NCI-H2227 (cell line): ENCODE results near the gene RNF213.
A peak's percentile ranks its signal among the peaks of the same experiment; 100 is the strongest.
"Not testable (repeated sequence)": the region's sequence is repeated elsewhere in the genome, so short reads cannot be mapped to it uniquely, and the experiment has no call there.

Source experiments
- DNase-seq: peaks from one replicate; lab custom pipeline; 2025; ENCODE audit not compliant: unreplicated experiment; lab: John Stamatoyannopoulos, UW

The RNF213 gene

DNA sequence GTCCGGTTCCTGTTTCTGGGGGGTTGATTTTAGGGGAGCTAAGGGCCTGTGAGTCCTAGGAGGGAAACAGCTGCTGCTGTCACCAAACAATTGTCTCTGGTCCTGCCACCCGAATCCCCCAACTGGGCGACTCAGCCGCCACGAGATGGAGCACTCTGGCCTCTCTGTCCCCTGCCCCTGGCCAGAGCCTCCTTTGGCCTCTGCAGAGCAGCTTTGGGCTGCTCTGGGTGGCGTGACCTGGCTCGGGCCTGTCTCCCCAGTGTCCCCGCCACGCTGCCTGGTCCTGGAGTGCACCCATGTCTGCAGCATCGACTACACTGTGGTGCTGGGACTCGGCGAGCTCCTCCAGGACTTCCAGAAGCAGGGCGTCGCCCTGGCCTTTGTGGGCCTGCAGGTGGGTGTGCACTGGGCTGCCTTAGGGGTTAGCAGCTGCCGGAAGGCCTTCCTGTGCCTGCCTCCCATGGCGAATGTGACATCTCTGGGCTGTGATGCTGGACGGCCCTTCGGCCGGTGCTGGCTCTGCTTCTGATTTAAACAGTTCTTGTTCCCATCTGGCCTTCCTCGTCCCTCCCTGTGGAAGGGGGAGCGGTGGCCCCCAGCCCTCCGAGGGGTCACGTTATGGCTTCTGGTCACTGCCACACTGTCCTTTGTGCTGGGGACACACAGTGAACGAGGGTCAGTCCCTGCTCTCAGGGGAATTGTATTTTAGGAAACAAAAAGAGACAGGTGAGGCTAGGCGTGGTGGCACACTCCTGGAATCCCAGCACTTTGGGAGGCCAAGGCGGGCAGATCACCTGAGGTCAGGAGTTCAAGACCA, 11.6 kb upstream of the RNF213 start:
- no peak for DNase-seq

DNA sequence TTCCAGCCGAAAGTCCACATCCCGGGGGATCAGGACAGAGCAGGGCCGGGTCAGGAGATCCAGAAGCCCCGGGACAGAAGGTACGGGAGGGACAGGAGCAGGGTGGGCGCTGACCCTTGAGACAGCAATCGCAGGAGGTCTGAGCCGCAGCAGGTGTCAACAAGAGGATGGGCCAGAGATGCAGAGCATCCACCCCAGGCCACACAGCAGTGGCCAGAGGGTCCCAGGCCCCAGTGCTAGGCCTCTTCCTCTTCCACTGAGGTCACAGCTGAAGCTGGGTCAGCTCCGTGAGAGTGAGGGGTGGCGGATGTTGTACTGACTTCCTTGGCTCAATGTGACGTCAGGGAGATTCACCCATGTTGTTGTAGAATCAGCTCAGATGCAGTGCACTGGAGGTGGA, 8.7 kb upstream of the RNF213 start:
- no peak for DNase-seq

- DNase-seq, result peak; percentile 75
Measured at GRCh38 chr17:80252871-80253270, 7.8 kb upstream of the RNF213 start.

- no peak for DNase-seq
Measured at GRCh38 chr17:80253631-80254395, 6.8 kb upstream of the RNF213 start.

DNA sequence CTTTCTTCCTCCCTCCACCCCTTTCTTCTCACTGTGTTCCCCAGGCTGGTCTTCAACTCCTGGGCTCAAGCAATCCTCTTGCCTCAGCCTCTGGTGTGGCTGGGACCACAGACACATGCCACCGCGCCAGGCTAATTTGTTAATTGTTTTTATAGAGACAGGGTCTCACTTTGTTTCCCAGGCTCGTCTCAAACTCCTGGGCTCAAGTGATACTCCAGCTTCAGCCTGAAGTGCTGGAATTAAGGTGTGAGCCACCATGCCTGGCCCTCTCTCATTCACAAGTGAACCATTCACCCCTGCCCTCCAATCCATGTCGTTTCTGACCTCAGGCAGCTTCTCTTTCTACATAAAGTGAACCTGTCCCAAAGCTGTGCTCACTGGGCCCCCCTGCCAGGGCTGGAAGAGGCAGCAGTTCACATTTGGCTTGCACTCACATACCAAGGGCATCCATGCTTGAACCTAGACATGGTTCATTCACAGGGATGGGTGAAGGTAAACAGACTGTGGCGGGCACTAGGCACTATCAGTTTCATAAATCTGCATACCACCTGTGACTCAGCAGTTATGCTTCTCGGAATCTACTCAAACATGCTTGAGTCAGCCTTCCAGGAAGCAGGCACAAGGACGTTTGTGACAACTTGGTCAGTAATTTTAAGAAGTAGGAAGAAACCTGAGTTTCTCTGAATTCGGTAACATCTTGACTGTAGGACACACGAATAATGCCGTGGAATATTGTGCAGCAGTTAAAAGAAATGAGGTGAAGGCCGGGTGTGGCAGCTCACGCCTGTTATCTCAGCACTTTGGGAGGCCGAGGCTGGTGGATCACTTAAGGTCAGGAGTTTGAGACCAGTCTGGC, 6.0 kb upstream of the RNF213 start:
- no peak for DNase-seq

DNA sequence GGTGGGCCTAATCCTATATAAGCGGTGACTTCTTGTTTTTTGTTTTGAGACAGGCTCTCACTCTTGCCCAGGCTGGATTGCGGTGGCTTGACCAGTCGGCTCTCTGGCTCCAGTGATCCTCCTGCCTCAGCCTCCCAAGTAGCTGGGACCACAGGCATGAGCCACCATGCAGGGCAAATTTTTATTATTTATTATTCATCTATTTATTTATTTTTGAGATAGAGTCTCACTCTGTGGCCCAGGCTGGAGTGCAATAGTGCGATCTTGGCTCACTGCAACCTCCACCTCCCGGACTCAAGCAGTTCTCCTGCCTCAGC, 4.7 kb upstream of the RNF213 start:
- DNase-seq, result no peak

GRCh38 chr17:80257716-80258213, 2.9 kb upstream of the RNF213 start:
- DNase-seq, result no peak

GRCh38 chr17:80258296-80258695, 2.4 kb upstream of the RNF213 start:
- not testable (repeated sequence) for DNase-seq

- no peak for DNase-seq
Measured at GRCh38 chr17:80259457-80260068, 1.1 kb upstream of the RNF213 start.

DNA sequence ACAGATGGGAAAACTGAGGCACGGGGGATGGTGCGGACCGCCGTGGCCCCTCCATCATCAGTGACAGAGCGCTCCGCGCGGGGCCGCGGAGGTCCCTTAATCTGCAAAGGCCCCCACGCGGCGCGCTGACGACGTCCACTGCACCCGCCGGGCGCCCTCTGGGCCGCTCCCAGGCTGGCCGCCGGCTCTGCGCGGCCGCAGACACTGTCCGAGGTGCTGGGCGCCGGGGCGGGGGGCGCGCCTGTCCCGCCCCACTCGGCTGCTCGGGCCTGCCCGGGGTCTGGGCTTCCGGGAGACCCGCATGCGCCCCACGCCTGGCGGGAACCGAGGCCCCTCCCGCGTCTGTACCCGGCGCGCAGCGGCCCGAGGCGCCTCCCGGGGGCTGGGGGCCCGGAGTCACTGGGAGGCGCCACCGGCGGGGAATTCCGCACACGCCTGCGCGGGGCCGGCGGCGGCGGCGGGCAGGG, 550 bp upstream of the RNF213 start:
- DNase-seq, result peak; percentile 86

DNA sequence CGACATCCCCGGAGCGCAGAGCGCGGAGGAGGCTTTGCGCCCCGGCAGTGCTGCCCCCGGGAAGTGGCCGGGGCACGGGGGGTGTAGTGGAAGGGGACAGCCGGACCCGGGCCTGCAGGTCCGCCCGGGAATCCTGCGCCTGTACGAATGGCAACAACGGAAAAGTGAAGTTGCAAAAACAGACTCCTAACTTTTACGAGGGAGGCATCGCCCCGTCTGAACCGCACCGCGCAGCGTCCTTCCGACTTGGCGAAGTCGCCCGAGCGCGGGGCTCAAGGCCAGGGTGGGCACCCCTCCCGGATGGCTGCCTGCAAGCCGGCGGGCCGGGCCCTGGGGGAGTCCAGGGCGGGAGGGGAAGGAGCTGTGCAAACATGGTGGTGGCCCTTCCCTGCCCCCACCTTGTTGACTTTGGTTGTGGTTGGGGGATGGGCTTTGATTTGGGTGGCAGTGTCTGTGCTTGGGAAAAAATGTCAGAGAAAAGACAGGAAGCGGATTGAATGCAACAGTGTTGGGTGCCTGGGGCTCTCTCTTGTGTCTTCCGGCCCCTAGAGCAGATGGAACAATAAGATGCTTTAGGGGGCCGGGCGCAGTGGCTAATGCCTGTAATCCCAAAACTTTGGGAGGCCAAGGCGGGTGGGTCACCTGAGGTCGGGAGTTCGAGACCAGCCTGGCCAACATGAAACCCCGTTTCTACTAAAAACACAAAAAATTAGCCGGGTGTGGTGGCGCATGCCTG, 675 bp downstream of the RNF213 start:
- DNase-seq, result peak; percentile 60

DNA sequence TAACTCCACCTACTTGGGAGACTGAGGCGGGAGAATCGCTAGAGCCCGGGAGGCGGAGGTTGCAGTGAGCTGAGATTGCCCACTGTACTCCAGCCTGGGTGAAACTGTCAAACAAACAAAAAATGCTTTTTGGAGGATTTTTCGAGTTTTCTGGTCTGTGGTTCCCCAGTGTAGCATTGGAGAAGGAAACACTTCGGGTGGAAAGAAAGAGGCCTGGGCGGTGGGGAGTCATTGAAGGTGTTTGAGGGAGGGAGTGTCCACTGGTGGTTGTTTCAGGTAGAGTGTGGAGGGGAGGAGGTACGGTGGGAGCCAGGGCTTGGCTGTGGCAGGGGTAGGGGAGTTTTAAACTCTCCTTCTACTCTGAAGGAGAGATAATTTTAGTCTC, 1.2 kb downstream of the RNF213 start:
- no peak for DNase-seq

- no peak for DNase-seq
Measured at GRCh38 chr17:80262291-80262690, 1.6 kb downstream of the RNF213 start.

DNA sequence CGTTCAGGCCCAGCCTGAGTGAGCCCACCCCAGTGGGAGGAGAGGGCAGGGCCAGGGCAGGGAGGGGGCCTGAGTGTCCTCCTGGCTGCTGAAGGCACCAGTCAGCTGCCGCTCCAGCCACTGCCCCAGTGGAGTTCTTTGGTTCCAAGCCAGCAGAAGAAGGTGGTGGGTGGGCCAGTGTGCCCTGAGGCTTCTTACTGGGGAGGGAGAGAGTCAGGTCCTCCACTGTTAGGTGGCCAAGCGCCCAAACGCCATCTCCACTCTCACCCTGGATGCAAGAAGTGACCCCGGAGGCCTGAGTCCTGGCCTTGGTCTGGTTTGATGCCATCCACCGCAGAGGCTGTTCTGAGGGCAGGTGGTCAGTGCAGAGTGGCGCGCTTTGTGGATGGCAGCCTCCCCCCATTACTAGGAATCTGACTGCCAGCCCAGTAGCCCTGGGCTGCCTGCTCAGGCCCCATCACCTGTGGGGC, 2.2 kb downstream of the RNF213 start:
- DNase-seq, result no peak

GRCh38 chr17:80263253-80264204, 2.9 kb downstream of the RNF213 start:
- peak; percentile 90 for DNase-seq

DNA sequence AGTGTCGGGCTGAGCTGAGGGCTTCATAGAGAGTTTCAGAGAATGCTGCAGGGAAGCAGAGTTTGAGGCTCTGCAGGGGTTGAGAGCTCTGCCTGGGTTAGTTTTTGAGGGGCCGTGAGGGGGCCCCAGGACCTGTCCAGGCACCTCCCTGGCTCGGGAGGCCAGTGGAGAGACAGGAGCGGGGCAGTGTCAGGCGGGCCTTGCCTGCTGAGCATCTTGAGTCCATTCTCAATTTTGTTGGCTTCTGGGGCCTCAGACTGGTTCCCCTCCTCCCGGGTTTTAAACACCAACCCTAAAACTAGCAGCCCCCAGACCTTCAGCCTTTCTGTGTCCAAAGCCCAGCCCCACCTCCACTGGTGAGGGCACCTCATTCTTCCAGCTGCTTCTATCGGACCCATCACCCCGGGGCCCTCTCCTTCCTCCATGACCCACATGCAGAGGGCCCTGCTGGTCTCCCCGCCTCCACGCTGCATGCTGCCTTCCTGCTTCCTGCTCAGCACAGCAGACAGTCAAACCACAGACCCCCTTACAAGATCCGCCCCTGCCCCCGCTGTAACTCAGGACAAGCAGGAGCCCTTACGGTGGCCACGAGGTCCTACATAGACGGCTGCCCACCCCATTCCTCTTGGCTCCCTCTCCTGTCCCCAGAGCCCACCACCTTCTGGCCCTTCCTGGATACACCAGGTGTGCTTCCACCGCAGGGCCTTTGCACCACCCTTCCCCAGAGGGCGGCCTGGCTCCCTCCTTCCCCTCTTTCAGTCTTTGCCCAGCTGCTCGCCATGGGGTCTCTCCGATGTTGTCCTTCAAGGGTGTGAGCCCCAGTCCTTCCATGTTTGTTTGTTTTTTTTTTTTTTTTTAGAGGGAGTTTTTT, 3.8 kb downstream of the RNF213 start:
- DNase-seq, result no peak

GRCh38 chr17:80265205-80266068, 4.8 kb downstream of the RNF213 start:
- peak; percentile 21 for DNase-seq
